ENCODE results near the gene UMODL1. TPM values are rescaled to one million over a fixed set of nuclear protein-coding genes. Genes with fewer than 3 reads are reported as not detected.

Gene UMODL1
- total RNA-seq, 1 experiment from 2014 or later = not detected

DNA sequence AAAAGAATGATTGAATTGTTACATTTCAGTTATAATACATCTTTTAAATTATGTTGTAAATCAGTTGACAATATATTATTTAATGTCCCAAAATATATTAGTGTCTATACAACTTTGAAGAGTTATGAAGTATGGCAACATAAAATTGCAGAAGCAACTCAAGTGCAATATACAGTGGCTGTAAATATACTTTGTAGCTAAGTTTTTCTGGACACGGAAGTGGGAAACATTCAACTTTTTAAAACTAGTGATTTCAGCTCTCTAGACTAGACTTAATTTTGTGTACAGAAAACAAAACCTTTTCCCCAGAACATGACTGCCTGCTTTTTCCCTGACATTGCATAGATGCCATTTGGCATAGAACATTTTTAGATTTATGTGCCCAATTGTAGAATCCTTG is 118.3 kb downstream of the UMODL1 start:
- Histone ChIP-seq H2AK5ac (ENCODE audit: insufficient read length, low read length) (no peak overlapping the region), H2BK12ac (ENCODE audit: insufficient read length, low read depth, low read length) (no peak overlapping the region), H2BK120ac (ENCODE audit: low read depth, low read length, poor library complexity, severe bottlenecking) (no peak overlapping the region), H3K4me1 (ENCODE audit: insufficient read depth, low read length) (no peaks in the 10 kb centered on the region), H4K5ac (ENCODE audit: insufficient read length, low read depth, low read length) (no peak overlapping the region), H2BK15ac (ENCODE audit: low read depth, low read length) (no peak overlapping the region), H3K9me3 (ENCODE audit: control insufficient read depth, low read depth, low read length) (no peaks in the 10 kb centered on the region), H2BK5ac (ENCODE audit: insufficient read length, low read length) (no peak overlapping the region), H3K23ac (ENCODE audit: insufficient read length, low read depth, low read length) (no peak overlapping the region), H3K18ac (ENCODE audit: insufficient read length, low read depth, low read length) (no peak overlapping the region), H3K14ac (ENCODE audit: insufficient read depth, low read length) (no peak overlapping the region), H2BK20ac (ENCODE audit: low read depth, low read length, poor library complexity, severe bottlenecking) (no peak overlapping the region), H4K20me1 (ENCODE audit: control insufficient read depth, insufficient read depth, insufficient read length) (no peaks in the 10 kb centered on the region), H3K79me1 (ENCODE audit: insufficient read depth, low read depth, low read length, poor library complexity, severe bottlenecking) (no peaks in the 10 kb centered on the region), H4K8ac (replicated peaks; ENCODE audit: insufficient read length, low read depth, low read length) (no peak overlapping the region), H3T11ph (ENCODE audit: low read length) (no peak overlapping the region), H3K23me2 (ENCODE audit: insufficient read length, low read depth, low read length, poor library complexity, severe bottlenecking) (no peaks in the 10 kb centered on the region), H3K9ac (ENCODE audit: extremely low read depth, insufficient read length, low read length) (no peak overlapping the region), H3K4ac (ENCODE audit: low read depth, low read length) (no peak overlapping the region), H4K91ac (ENCODE audit: insufficient read length, low read depth, low read length) (no peak overlapping the region), H2AFZ (ENCODE audit: low read length) (no peak overlapping the region), H3K27ac (ENCODE audit: insufficient read length, low read depth, low read length) (no peak overlapping the region), H3K27me3 (ENCODE audit: insufficient read depth, low read length) (no peaks in the 10 kb centered on the region), H3K4me2 (ENCODE audit: insufficient read depth, insufficient read length, low read length) (no peak overlapping the region), H3K79me2 (ENCODE audit: insufficient read depth, low read length) (no peaks in the 10 kb centered on the region), H3K56ac (ENCODE audit: insufficient read length, low read depth, low read length) (no peak overlapping the region)
- DNase-seq = no peak
- Mint-ChIP-seq H3K9me3 (peaks cover 0 to 5% of the 10 kb centered on the region in 2 experiments; a peak in 1 of 5 replicates), H3K27ac (no peak overlapping the region), H3K36me3 (ENCODE audit: insufficient read depth in 1 of 3, low read depth in 3 of 3) (no peaks in the 10 kb centered on the region), H3K4me1 (no peaks in the 10 kb centered on the region), H3K4me3 (no peak overlapping the region), H3K27me3 (ENCODE audit: low read depth) (peaks cover 19% of the 10 kb centered on the region)
- WGBS (ENCODE audit: extremely low coverage, insufficient read length, low lambda C conversion rate) = no CpG with 5 or more reads among the region's 1 CpG
- TF ChIP-seq, protein P1, sequence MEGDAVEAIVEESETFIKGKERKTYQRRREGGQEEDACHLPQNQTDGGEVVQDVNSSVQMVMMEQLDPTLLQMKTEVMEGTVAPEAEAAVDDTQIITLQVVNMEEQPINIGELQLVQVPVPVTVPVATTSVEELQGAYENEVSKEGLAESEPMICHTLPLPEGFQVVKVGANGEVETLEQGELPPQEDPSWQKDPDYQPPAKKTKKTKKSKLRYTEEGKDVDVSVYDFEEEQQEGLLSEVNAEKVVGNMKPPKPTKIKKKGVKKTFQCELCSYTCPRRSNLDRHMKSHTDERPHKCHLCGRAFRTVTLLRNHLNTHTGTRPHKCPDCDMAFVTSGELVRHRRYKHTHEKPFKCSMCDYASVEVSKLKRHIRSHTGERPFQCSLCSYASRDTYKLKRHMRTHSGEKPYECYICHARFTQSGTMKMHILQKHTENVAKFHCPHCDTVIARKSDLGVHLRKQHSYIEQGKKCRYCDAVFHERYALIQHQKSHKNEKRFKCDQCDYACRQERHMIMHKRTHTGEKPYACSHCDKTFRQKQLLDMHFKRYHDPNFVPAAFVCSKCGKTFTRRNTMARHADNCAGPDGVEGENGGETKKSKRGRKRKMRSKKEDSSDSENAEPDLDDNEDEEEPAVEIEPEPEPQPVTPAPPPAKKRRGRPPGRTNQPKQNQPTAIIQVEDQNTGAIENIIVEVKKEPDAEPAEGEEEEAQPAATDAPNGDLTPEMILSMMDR (conservative IDR thresholded peaks at IDR 0.05) = no peak
